ENCODE results near the gene ALG14. TPM values are rescaled to one million over a fixed set of nuclear protein-coding genes. Genes with fewer than 3 reads are reported as not detected.
A peak's percentile ranks its signal among the peaks of the same experiment; 100 is the strongest.

Gene ALG14, protein sequence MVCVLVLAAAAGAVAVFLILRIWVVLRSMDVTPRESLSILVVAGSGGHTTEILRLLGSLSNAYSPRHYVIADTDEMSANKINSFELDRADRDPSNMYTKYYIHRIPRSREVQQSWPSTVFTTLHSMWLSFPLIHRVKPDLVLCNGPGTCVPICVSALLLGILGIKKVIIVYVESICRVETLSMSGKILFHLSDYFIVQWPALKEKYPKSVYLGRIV
- 1.5 and 2.1 TPM in 2 replicates for total RNA-seq (2014; rRNA removed; shearing (Covaris generic))

DNA sequence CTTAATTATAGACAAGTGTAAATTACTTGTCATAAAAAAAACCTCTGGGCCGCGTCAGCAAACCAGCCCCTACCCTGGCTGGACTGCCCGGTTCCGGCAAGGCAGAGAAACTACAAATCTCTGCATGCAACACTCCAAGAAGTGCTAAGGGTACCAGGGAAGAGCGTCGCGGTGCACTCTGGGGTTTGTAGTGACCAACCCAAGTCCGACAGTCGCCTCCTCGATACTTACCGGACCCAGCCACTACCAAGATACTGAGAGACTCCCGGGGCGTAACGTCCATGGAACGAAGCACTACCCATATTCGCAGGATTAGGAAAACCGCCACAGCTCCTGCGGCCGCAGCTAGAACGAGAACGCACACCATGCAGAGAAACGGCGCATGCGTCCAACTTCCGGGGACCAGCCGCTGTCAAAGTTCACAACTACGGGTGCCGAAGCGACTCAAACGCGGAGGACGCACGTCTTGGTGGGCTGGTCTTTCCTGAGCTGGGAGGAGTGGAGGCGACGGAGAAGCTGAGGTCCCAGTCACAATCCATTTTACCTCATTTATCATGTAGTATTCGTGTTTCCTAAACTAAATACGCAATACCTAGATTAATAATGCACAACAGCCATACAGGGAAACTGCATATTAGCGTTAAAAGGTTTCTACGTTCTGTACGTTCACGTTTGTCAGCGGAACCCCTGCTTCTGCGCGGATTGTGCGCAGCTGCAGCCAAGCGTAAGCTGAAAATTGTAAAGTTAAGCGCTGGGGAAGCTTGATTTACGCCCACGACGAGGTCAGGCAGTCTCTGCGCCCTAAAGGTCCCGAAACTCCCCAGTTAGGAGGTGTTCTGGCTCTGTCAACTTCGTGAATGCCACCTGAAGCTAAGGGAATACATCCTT, at the start of gene ALG14:
TSS of gene ALG14 (minus strand) at position 420 of the 888 bp plus-strand sequence. CDS start at position 367, 53 bp downstream.
- DNase-seq (ENCODE audit: low read depth in 1 of 2, low spot score in 2 of 2), result peak; percentile 93 to 98
- no peaks in the 10 kb centered on the region for H3K27me3 ChIP-seq (replicated peaks)
- no peaks in the 10 kb centered on the region for H3K9me3 ChIP-seq (replicated peaks)
- peak within 1 kb of the TSS; percentile 68 for H3K4me3 ChIP-seq
- H3K27ac ChIP-seq, result peak within 1 kb of the TSS; percentile 56
- H3K4me1 ChIP-seq (replicated peaks), result no peaks in the 10 kb centered on the region; the same call in 1 of the 2 replicates
- H3K36me3 ChIP-seq, result 0 out of 2 replicates have a peak, but pooled peaks cover 3% of the 10 kb centered on the region

DNA sequence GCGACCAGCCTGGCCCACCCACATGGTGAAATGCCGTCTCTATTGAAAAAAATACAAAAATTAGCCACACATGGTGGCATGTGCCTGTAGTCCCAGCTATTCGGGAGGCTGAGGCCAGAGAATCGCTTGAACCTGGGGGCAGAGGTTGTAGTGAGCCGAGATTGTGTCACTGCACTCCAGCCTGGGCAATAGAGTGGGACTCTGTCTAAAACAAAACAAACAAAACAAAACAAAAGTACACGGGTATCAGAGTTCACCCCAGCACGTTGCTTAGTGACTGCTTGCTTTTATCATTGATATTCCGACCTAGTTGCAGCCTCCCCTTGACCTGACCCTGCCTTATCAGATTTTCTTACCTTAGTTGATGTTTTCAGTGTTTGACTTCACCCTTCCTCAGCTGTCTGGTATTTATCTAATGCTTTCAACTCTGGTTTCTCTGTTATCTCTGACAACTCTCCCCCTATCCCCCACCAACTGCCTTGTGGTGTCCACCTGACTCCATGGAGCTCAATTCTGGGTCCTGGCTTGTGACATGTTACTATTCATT, 49.5 kb upstream of the ALG14 start:
- no peak for DNase-seq (ENCODE audit: low read depth in 1 of 2, low spot score in 2 of 2)
- peaks cover 10% of the 10 kb centered on the region for H3K4me1 ChIP-seq (replicated peaks)
- peaks cover 4% of the 10 kb centered on the region; the same call in 1 of the 2 replicates for H3K36me3 ChIP-seq
- H3K9me3 ChIP-seq (replicated peaks), result peaks cover 3% of the 10 kb centered on the region; the same call in 1 of the 2 replicates
- H3K4me3 ChIP-seq, result no peak overlapping the region
- H3K27ac ChIP-seq, result no peak overlapping the region
- peaks cover 15% of the 10 kb centered on the region for H3K27me3 ChIP-seq (replicated peaks)

DNA sequence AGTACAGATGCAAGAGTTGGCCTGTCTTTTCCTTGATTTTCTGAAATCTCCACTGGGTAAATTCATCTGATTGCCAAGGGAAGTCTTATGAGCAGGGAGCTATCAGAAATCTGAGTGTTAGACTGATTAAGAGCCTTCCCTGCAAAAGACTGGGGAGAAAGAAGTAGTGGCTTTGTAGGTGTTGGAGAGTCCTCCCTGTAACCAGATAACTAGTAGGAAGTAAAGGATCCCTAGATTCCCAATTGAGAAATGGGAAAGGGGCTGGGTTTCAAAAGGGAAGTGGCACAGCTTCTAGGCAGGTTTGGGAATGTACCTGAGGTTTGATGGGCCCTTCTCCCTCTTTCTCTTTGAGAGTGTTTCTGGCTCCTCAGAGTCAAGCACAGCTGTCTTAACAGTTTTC, 46.5 kb upstream of the ALG14 start:
- Histone ChIP-seq H3K27me3 (replicated peaks) (peaks cover 15% of the 10 kb centered on the region), H3K36me3 (peaks cover 5% of the 10 kb centered on the region; the same call in 1 of the 2 replicates), H3K9me3 (replicated peaks) (peaks cover 3% of the 10 kb centered on the region; the same call in 1 of the 2 replicates), H3K4me1 (replicated peaks) (peaks cover 13% of the 10 kb centered on the region), H3K27ac (no peak overlapping the region), H3K4me3 (no peak overlapping the region)
- no peak for DNase-seq (ENCODE audit: low read depth in 1 of 2, low spot score in 2 of 2)

DNA sequence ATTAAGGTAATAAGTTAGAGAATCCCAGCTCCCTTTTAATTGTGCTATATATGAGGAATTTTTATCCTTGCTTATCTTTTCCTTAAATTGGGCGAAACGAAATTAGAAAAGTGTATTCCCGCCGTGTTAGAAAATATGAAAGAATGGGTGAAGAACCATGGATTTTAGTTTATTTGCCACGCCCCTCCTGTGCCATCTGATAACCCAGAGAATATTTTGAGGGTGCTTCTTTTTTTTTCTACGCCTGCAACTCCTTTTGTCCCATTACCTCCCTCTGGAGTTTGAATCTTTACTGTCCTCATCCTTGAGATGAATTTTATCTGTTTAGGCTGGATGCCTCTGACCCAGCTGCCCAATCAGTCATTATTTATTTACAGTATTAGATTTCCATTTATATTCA, 46.0 kb upstream of the ALG14 start:
- H3K9me3 ChIP-seq (replicated peaks), result peaks cover 3% of the 10 kb centered on the region; the same call in 1 of the 2 replicates
- H3K36me3 ChIP-seq, result peaks cover 5% of the 10 kb centered on the region; the same call in 1 of the 2 replicates
- no peak overlapping the region for H3K27ac ChIP-seq
- peaks cover 15% of the 10 kb centered on the region for H3K27me3 ChIP-seq (replicated peaks)
- H3K4me1 ChIP-seq (replicated peaks), result peaks cover 13% of the 10 kb centered on the region
- DNase-seq (ENCODE audit: low read depth in 1 of 2, low spot score in 2 of 2), result no peak
- no peak overlapping the region for H3K4me3 ChIP-seq

DNA sequence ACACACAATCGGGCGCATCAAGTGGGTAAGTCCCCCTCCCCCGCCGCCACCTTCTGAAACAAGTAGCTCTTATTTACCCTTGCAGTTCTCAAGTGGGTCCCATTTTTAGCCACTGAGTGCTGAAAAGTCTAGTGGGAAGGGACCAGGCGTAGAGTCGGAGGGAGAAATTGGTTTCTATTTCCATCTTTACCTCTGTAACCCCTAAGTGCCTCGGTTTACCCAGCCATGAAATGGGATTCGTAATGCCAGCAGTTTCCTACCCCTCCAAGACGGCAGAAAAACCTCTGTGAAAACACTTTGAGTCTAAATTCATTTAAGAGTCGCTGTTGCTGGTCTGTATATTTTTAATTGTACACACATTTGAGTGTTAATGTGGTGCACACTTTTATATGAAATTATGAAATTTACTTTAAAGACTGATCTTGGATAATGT, 45.3 kb upstream of the ALG14 start:
- peaks cover 13% of the 10 kb centered on the region for H3K4me1 ChIP-seq (replicated peaks)
- no peak for DNase-seq (ENCODE audit: low read depth in 1 of 2, low spot score in 2 of 2)
- no peak overlapping the region for H3K27ac ChIP-seq
- H3K36me3 ChIP-seq, result peaks cover 5% of the 10 kb centered on the region; the same call in 1 of the 2 replicates
- H3K4me3 ChIP-seq, result peak overlapping the region; percentile 83
- peaks cover 15% of the 10 kb centered on the region for H3K27me3 ChIP-seq (replicated peaks)
- peaks cover 3% of the 10 kb centered on the region; the same call in 1 of the 2 replicates for H3K9me3 ChIP-seq (replicated peaks)

DNA sequence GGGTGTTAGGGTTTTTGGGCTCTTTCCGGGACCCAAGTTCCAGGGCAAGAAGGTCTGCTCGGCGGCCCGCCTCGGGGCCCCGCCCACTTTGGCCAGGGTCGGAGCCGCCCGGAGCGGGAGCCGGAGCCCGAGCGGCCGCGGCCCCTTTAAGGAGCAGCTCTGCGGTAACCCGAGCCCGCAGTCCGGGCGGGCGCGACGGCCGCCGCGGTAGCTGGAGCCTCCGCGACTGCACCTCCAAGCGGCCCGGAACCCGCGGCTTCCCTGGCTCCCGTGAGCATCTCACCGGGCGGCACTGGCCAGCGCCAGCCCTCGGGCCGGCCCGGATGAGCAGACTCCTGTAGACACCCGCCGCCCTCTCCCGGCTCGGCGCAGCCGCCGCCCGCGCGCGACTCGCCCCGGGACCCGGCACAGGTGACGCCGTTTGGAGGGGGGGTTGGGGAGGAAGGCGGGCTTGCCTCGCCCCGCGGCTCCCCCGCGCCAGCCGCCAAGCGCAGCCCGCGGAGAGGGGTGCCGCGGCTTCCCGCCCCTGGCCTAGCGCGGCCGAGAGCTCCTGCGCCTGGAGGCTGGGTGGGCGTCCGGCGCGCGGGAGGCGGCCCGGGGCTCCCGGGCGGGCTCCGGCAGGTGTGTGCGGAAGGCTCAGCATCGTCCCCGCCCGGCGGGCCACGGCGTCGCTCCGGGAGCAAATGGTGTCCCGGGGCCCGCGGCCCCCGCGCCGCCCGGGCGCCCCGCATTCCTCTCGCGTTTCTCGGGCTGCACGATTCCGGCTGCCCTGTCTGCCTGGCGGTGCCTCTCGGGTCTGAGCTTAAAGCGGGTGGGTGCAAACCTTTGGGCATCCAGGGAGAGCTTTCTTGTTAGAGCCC, 44.7 kb upstream of the ALG14 start, which contains the start of gene TLCD4:
TSS of gene TLCD4 (plus strand) at position 149 of the 860 bp plus-strand sequence. CDS start 26,547 bp downstream, outside the sequence.
- H3K4me3 ChIP-seq, result peak within 1 kb of the TSS; percentile 83
- H3K4me1 ChIP-seq (replicated peaks), result peaks cover 13% of the 10 kb centered on the region
- H3K27ac ChIP-seq, result no peak within 1 kb of the TSS
- peaks cover 5% of the 10 kb centered on the region; the same call in 1 of the 2 replicates for H3K36me3 ChIP-seq
- peaks cover 3% of the 10 kb centered on the region; the same call in 1 of the 2 replicates for H3K9me3 ChIP-seq (replicated peaks)
- H3K27me3 ChIP-seq (replicated peaks), result peaks cover 15% of the 10 kb centered on the region
- DNase-seq (ENCODE audit: low read depth in 1 of 2, low spot score in 2 of 2), result peak; percentile 48 to 57

DNA sequence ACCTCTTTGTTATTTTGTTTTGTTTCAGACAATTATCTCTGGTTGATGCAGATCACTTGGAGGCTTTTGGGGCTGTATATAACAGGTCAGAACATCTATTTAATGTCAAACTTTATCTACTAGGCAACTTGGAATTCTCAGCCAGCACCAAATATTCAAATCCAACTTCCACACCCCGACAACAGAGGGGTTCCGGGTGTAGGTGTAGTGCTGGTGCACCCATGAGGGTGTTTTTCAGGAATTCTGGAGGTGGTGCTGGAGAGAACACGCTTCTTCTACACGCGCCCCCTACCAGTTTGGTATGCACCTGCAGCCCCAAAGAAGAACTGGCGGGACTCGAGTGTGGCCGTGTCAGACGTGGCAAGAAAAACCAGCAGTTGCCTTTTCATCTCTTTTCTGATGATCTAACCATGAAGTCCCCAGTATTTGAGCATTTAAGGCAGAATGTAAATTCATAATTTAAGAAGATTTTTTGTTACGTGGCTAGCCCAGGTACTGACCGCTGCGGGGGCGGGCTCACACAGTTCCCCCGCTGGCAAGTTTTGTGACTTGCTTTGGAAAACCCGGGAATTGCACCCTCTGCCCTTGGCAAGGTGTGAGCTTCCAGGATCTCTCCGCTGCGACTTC, 43.9 kb upstream of the ALG14 start:
- peak; percentile 51 to 60 for DNase-seq (ENCODE audit: low read depth in 1 of 2, low spot score in 2 of 2)
- Histone ChIP-seq H3K27me3 (replicated peaks) (peaks cover 15% of the 10 kb centered on the region), H3K4me1 (replicated peaks) (peaks cover 13% of the 10 kb centered on the region), H3K9me3 (replicated peaks) (peaks cover 3% of the 10 kb centered on the region; the same call in 1 of the 2 replicates), H3K27ac (no peak overlapping the region), H3K4me3 (peak overlapping the region; percentile 83), H3K36me3 (peaks cover 5% of the 10 kb centered on the region; the same call in 1 of the 2 replicates)

DNA sequence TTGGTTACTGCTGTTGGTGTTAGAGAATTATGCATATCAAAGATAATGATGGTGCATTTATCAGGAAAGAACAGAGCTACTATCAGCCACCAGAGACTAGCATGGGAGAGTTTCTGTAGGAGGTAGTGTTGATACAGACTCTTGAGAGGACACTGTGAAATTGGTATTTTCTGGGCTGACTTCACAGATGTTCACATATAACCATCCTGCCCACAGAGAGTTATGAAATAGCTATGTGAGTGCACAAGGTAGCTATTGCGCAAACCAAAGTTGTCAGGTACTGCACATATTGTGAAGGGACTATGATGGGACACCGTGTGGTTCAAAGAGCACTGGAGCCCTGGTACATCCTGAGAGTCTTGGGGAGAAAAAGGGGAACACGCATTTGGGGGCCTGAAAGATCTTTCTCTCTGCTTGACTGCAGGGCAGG, 43.0 kb upstream of the ALG14 start:
- H3K27me3 ChIP-seq (replicated peaks), result peaks cover 15% of the 10 kb centered on the region
- H3K4me1 ChIP-seq (replicated peaks), result peaks cover 13% of the 10 kb centered on the region
- no peak overlapping the region for H3K27ac ChIP-seq
- H3K4me3 ChIP-seq, result no peak overlapping the region
- H3K36me3 ChIP-seq, result peaks cover 5% of the 10 kb centered on the region; the same call in 1 of the 2 replicates
- H3K9me3 ChIP-seq (replicated peaks), result peaks cover 3% of the 10 kb centered on the region; the same call in 1 of the 2 replicates
- no peak for DNase-seq (ENCODE audit: low read depth in 1 of 2, low spot score in 2 of 2)

DNA sequence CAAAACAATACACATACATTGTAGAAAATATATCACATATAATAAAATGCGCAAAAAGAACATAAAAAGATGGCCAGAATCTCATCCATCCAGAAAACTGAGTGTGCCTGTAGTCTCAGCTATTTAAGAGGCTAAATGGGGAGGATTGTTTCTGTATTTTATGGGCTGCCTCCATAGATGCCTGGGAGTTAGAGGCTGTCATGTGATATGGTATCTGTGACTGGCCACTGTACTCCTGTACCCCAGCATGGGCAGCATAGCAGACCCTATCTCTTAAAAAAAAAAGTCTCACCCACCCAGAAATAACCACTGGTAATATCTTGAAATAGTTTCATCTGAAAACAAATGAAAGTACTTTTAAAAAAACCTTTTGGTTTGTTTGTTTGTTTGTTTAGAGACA, 40.9 kb upstream of the ALG14 start:
- Histone ChIP-seq H3K4me1 (replicated peaks) (peaks cover 13% of the 10 kb centered on the region), H3K9me3 (replicated peaks) (peaks cover 3% of the 10 kb centered on the region; the same call in 1 of the 2 replicates), H3K36me3 (peaks cover 5% of the 10 kb centered on the region; the same call in 1 of the 2 replicates), H3K27ac (no peak overlapping the region), H3K4me3 (no peak overlapping the region), H3K27me3 (replicated peaks) (peaks cover 11% of the 10 kb centered on the region)
- DNase-seq (ENCODE audit: low read depth in 1 of 2, low spot score in 2 of 2), result no peak

DNA sequence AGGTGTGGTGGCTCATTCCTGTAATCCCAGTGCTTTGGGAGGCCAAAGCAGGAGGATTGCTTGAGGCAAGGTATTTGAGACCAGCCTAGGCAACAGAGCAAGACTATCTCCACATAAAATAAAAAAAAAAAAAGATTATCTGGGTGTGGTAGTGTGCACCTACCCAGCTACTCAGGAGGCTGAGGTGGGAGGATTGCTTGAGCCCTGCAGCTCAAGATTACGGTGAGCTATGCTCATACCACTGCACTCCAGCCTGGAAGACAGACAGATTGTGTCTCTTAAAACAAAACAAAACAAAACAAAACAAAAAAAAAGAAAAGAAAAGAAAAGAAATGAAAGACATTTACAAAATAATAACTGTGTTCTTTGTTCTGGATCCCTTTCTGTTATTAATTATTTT, 38.3 kb upstream of the ALG14 start:
- H3K4me3 ChIP-seq, result no peak overlapping the region
- no peaks in the 10 kb centered on the region for H3K27me3 ChIP-seq (replicated peaks)
- H3K4me1 ChIP-seq (replicated peaks), result no peaks in the 10 kb centered on the region
- no peaks in the 10 kb centered on the region for H3K36me3 ChIP-seq
- no peak for DNase-seq (ENCODE audit: low read depth in 1 of 2, low spot score in 2 of 2)
- no peaks in the 10 kb centered on the region for H3K9me3 ChIP-seq (replicated peaks)
- no peak overlapping the region for H3K27ac ChIP-seq

DNA sequence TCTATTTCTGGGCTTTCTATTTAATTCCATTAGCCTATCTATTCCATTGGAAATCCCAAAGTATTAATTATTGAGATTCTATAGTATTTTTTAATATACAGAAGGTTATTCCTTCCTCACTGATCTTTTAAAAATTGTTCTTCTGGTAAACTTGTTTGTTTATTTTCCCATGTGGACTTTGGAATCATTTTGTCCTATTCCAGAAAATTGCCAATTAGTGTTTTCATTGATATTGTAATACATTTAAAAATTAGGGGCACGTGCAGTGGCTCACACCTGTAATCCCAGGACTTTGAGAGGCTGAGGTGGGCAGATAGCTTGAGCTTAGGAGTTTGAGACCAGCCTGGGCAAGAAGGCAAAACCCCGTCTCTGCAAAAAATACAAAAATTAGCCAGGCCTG, 36.0 kb upstream of the ALG14 start:
- DNase-seq (ENCODE audit: low read depth in 1 of 2, low spot score in 2 of 2), result no peak

DNA sequence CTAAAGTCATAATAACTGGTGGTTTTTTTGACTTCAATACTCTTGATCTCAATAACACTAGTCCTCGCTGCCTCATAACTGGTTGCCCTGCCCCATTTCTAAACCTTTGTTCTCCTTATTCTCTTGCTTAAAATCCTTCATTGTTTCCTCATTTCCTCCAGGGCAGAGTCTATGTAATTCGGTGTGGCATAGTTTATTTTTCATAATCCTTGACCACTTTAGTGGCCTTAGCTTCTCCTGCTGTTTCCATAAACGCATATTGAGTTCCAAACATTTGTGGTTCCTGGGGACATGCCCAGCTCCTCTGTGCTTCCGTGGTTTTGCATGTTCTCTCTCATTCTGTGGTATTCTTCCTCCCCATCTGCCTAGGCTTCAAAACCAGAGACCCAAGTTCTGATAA, 25.4 kb upstream of the ALG14 start:
- no peak overlapping the region for H3K4me3 ChIP-seq
- DNase-seq (ENCODE audit: low read depth in 1 of 2, low spot score in 2 of 2), result peak in 1 of 2 experiments; percentile 25

More for the DNA sequence above, 36.0 kb upstream of the ALG14 start:
- no peaks in the 10 kb centered on the region for H3K36me3 ChIP-seq
- H3K4me1 ChIP-seq (replicated peaks), result no peaks in the 10 kb centered on the region
- H3K27me3 ChIP-seq (replicated peaks), result no peaks in the 10 kb centered on the region
- H3K27ac ChIP-seq, result no peak overlapping the region
- no peak overlapping the region for H3K4me3 ChIP-seq
- H3K9me3 ChIP-seq (replicated peaks), result no peaks in the 10 kb centered on the region

More for the DNA sequence above, 25.4 kb upstream of the ALG14 start:
- no peak overlapping the region for H3K27ac ChIP-seq
- H3K9me3 ChIP-seq (replicated peaks), result no peaks in the 10 kb centered on the region
- peaks cover 3% of the 10 kb centered on the region; the same call in 1 of the 2 replicates for H3K27me3 ChIP-seq (replicated peaks)
- peaks cover 5% of the 10 kb centered on the region; the same call in 1 of the 2 replicates for H3K4me1 ChIP-seq (replicated peaks)
- no peaks in the 10 kb centered on the region for H3K36me3 ChIP-seq
